Effector memory CD4-positive, alpha-beta T cell (primary cell): Measurements from ENCODE around the gene GRID1.

ENCODE experiments used
- DNase-seq, 3 donors: peaks; one replicate each; pipeline ENCODE4 v3.0.0-alpha.2; 2020
- H3K27ac ChIP-seq: 2 replicates; pipeline ENCODE4 v1.7.0; 2013; ENCODE audit warnings: mild to moderate bottlenecking, low read length, moderate library complexity; ENCODE audit not compliant: insufficient read depth, poor library complexity, severe bottlenecking
- H3K27me3 ChIP-seq: replicated peaks from 2 replicates; pipeline ENCODE4 v1.7.0; 2013; ENCODE audit warnings: mild to moderate bottlenecking, low read length; ENCODE audit not compliant: insufficient read depth, control insufficient read depth, poor library complexity, severe bottlenecking
- H3K36me3 ChIP-seq: 2 replicates; pipeline ENCODE4 v1.7.0; 2013; ENCODE audit warnings: mild to moderate bottlenecking, low read length, moderate library complexity; ENCODE audit not compliant: control insufficient read depth, insufficient read depth
- H3K4me1 ChIP-seq: 2 replicates; pipeline ENCODE4 v1.7.0; 2013; ENCODE audit warnings: low read length, mild to moderate bottlenecking; ENCODE audit not compliant: control insufficient read depth, insufficient read depth, poor library complexity, severe bottlenecking
- H3K4me3 ChIP-seq: 2 replicates; pipeline ENCODE4 v1.7.0; 2013; ENCODE audit warnings: low read length, low read depth, mild to moderate bottlenecking; ENCODE audit not compliant: insufficient read depth, poor library complexity, severe bottlenecking
- H3K9me3 ChIP-seq: 2 replicates; pipeline ENCODE4 v1.7.0; 2013; ENCODE audit warnings: mild to moderate bottlenecking, low read length, moderate library complexity; ENCODE audit not compliant: control insufficient read depth

Gene GRID1

GRCh38 chr10:86075512-86075911 is 291.1 kb downstream of the GRID1 start:
- no peaks in the 10 kb centered on the region for H3K36me3 ChIP-seq
- no peak overlapping the region for H3K4me3 ChIP-seq
- H3K4me1 ChIP-seq = no peaks in the 10 kb centered on the region
- no peak overlapping the region for H3K27ac ChIP-seq
- no peaks in the 10 kb centered on the region for H3K27me3 ChIP-seq
- no peak for DNase-seq
- H3K9me3 ChIP-seq = no peaks in the 10 kb centered on the region

GRCh38 chr10:86074294-86074693 is 292.3 kb downstream of the GRID1 start:
- no peak overlapping the region for H3K4me3 ChIP-seq
- no peaks in the 10 kb centered on the region for H3K27me3 ChIP-seq
- no peaks in the 10 kb centered on the region for H3K9me3 ChIP-seq
- no peak overlapping the region for H3K27ac ChIP-seq
- H3K4me1 ChIP-seq = no peaks in the 10 kb centered on the region
- no peak for DNase-seq
- no peaks in the 10 kb centered on the region for H3K36me3 ChIP-seq

GRCh38 chr10:86073199-86073977 is 293.2 kb downstream of the GRID1 start:
- no peaks in the 10 kb centered on the region for H3K4me1 ChIP-seq
- no peak overlapping the region for H3K4me3 ChIP-seq
- no peak overlapping the region for H3K27ac ChIP-seq
- no peaks in the 10 kb centered on the region for H3K36me3 ChIP-seq
- DNase-seq = no peak
- H3K9me3 ChIP-seq = no peaks in the 10 kb centered on the region
- no peaks in the 10 kb centered on the region for H3K27me3 ChIP-seq

- Histone ChIP-seq H3K4me1 (no peaks in the 10 kb centered on the region), H3K27ac (no peak overlapping the region), H3K27me3 (no peaks in the 10 kb centered on the region), H3K4me3 (no peak overlapping the region), H3K36me3 (no peaks in the 10 kb centered on the region), H3K9me3 (no peaks in the 10 kb centered on the region)
- no peak for DNase-seq
Measured at GRCh38 chr10:86072413-86072812, 294.2 kb downstream of the GRID1 start.

GRCh38 chr10:86071758-86072157 is 294.8 kb downstream of the GRID1 start:
- Histone ChIP-seq H3K36me3 (no peaks in the 10 kb centered on the region), H3K27ac (no peak overlapping the region), H3K4me1 (no peaks in the 10 kb centered on the region), H3K4me3 (no peak overlapping the region), H3K27me3 (no peaks in the 10 kb centered on the region), H3K9me3 (no peaks in the 10 kb centered on the region)
- no peak for DNase-seq

GRCh38 chr10:86071145-86071544 is 295.4 kb downstream of the GRID1 start:
- H3K36me3 ChIP-seq = no peaks in the 10 kb centered on the region
- H3K4me1 ChIP-seq = no peaks in the 10 kb centered on the region
- no peaks in the 10 kb centered on the region for H3K27me3 ChIP-seq
- DNase-seq = no peak
- H3K4me3 ChIP-seq = no peak overlapping the region
- H3K27ac ChIP-seq = no peak overlapping the region
- no peaks in the 10 kb centered on the region for H3K9me3 ChIP-seq

- H3K27ac ChIP-seq = no peak overlapping the region
- no peaks in the 10 kb centered on the region for H3K4me1 ChIP-seq
- no peaks in the 10 kb centered on the region for H3K9me3 ChIP-seq
- no peaks in the 10 kb centered on the region for H3K36me3 ChIP-seq
- H3K4me3 ChIP-seq = no peak overlapping the region
- no peak for DNase-seq
- H3K27me3 ChIP-seq = no peaks in the 10 kb centered on the region
Measured at GRCh38 chr10:86070278-86070677, 296.3 kb downstream of the GRID1 start.

- H3K4me3 ChIP-seq = no peak overlapping the region
- H3K36me3 ChIP-seq = no peaks in the 10 kb centered on the region
- no peaks in the 10 kb centered on the region for H3K27me3 ChIP-seq
- no peak for DNase-seq
- no peak overlapping the region for H3K27ac ChIP-seq
- no peaks in the 10 kb centered on the region for H3K9me3 ChIP-seq
- no peaks in the 10 kb centered on the region for H3K4me1 ChIP-seq
Measured at GRCh38 chr10:86068231-86069054, 298.2 kb downstream of the GRID1 start.

GRCh38 chr10:86067436-86068050 is 299.1 kb downstream of the GRID1 start:
- Histone ChIP-seq H3K36me3 (no peaks in the 10 kb centered on the region), H3K4me3 (no peak overlapping the region), H3K27me3 (no peaks in the 10 kb centered on the region), H3K27ac (no peak overlapping the region), H3K4me1 (no peaks in the 10 kb centered on the region), H3K9me3 (no peaks in the 10 kb centered on the region)
- no peak for DNase-seq

GRCh38 chr10:86066696-86067095 is 299.9 kb downstream of the GRID1 start:
- H3K27me3 ChIP-seq = no peaks in the 10 kb centered on the region
- no peaks in the 10 kb centered on the region for H3K4me1 ChIP-seq
- H3K4me3 ChIP-seq = no peak overlapping the region
- no peak for DNase-seq
- H3K36me3 ChIP-seq = no peaks in the 10 kb centered on the region
- no peak overlapping the region for H3K27ac ChIP-seq
- no peaks in the 10 kb centered on the region for H3K9me3 ChIP-seq
